Testis (tissue), 3 donors: ENCODE data around the gene SGPP2. TPM values are rescaled to one million over a fixed set of nuclear protein-coding genes. Genes with fewer than 3 reads are reported as not detected.

Experiments used
- DNase-seq: peaks from one replicate; pipeline ENCODE4 v3.0.0-alpha.2; 2019
- H3K27ac ChIP-seq, 2 donors: fragments of 200-600 bp; sonication (generic); one replicate each; pipeline ENCODE4 v1.5.1; 2019
- H3K27me3 ChIP-seq: fragments of 200-600 bp; sonication (generic); one replicate; pipeline ENCODE4 v1.5.1; 2019
- H3K36me3 ChIP-seq: fragments of 200-600 bp; sonication (generic); one replicate; pipeline ENCODE4 v1.5.1; 2017; ENCODE audit warnings: low read depth; ENCODE audit errors: missing control alignments
- H3K4me1 ChIP-seq: fragments of 200-600 bp; sonication (generic); one replicate; pipeline ENCODE4 v1.5.1; 2019
- H3K4me3 ChIP-seq, 2 donors: fragments of 200-600 bp; sonication (generic); one replicate each; pipeline ENCODE4 v1.5.1; 2017 to 2019
- H3K9me3 ChIP-seq: fragments of 200-600 bp; sonication (generic); one replicate; pipeline ENCODE4 v1.5.1; 2017
- POLR2A ChIP-seq: fragments of 450-650 bp; IDR thresholded peaks from one replicate; pipeline ENCODE4 v1.6.1; 2017; ENCODE audit warnings: antibody characterized with exemption, mild to moderate bottlenecking, moderate library complexity
- WGBS, 2 donors: methylation state at CpG; one replicate each; pipeline ENCODE4 v1.1.5; 2018; 5-methylcytosine and 5-hydroxymethylcytosine counted together
- intact Hi-C: fragments of 100-400 bp; cut with DNase I; formaldehyde crosslinking; loops from one replicate; pipeline ENCODE4 v1.15.1; 2023; ENCODE audit warnings: low total_unique reads
- polyA plus RNA-seq: library from polyadenylated mRNA; stranded (reverse); fragments of 350-450 nt; fragmentation: Illumina TruSeq; extraction: RNeasy Lipid Tissue Mini Kit (QIAGEN cat#74804); gene quantifications from one replicate; pipeline ENCODE4 v1.2.3, GENCODE V29; 2014; ENCODE audit warnings: low read depth, low replicate concordance; ENCODE audit not compliant: insufficient read depth
- total RNA-seq, 2 donors: library from RNA; depleted of rRNA; stranded (reverse); fragments of >200 nt; gene quantifications; one replicate each; pipeline ENCODE4 v1.2.3, GENCODE V29; 2016
- TF ChIP-seq, protein P1 (sequence below), 3 experiments: fragments of 450-650 bp in 2 of 3; fragments of 200-600 bp in 1 of 3; sonication (generic) in 1 of 3; IDR thresholded peaks; one replicate each; pipeline ENCODE4 v1.5.1; 2016 to 2019; ENCODE audit warnings: antibody characterized with exemption in 3 of 3, mild to moderate bottlenecking in 2 of 3, moderate library complexity in 1 of 3

The SGPP2 gene
- total and polyA plus RNA-seq, 3 donors from 2014 or later, result 3.0 to 5.9 (median 3.1) TPM

DNA sequence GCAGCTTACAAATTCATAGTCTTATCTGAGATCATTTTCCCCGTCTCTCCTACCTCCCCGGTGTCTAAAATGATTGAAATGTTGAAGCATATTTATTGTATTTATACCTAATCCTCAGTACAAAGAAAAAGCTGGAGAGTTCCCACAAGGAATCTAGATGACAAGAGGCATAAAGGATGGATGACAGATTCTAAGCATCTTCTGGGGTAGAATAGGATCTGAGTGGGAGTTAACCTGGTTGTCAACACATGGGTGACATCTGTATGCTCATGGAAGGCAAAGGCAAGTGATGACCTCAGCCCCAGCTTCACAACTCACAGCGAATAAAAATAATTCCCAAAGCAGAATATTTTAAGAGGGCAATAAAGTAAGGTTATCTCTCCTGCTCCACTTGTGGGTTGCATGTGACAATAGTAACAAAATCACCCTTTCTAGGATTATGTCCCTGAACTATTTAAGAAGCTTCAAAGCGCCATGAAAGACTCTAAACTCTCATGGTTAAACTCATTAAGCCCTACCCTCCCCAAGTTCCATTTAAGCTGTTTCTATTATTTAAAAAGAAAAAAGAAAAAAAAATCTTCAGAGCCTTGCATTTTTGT, 32.2 kb downstream of the SGPP2 start:
- no peak overlapping the region for H3K4me3 ChIP-seq
- intact Hi-C loops, result no loop called here
- WGBS, 2 donors, result 90 to 92% methylated on average over 4 of the region's 4 CpGs
- no peaks in the 10 kb centered on the region for H3K36me3 ChIP-seq
- no peaks in the 10 kb centered on the region for H3K27me3 ChIP-seq
- DNase-seq, result no peak
- H3K27ac ChIP-seq, result no peak overlapping the region
- TF ChIP-seq, protein P1, sequence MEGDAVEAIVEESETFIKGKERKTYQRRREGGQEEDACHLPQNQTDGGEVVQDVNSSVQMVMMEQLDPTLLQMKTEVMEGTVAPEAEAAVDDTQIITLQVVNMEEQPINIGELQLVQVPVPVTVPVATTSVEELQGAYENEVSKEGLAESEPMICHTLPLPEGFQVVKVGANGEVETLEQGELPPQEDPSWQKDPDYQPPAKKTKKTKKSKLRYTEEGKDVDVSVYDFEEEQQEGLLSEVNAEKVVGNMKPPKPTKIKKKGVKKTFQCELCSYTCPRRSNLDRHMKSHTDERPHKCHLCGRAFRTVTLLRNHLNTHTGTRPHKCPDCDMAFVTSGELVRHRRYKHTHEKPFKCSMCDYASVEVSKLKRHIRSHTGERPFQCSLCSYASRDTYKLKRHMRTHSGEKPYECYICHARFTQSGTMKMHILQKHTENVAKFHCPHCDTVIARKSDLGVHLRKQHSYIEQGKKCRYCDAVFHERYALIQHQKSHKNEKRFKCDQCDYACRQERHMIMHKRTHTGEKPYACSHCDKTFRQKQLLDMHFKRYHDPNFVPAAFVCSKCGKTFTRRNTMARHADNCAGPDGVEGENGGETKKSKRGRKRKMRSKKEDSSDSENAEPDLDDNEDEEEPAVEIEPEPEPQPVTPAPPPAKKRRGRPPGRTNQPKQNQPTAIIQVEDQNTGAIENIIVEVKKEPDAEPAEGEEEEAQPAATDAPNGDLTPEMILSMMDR (IDR thresholded peaks at IDR 0.05), result no peak
- TF ChIP-seq POLR2A, result no peak
- no peaks in the 10 kb centered on the region for H3K4me1 ChIP-seq
- no peaks in the 10 kb centered on the region for H3K9me3 ChIP-seq

DNA sequence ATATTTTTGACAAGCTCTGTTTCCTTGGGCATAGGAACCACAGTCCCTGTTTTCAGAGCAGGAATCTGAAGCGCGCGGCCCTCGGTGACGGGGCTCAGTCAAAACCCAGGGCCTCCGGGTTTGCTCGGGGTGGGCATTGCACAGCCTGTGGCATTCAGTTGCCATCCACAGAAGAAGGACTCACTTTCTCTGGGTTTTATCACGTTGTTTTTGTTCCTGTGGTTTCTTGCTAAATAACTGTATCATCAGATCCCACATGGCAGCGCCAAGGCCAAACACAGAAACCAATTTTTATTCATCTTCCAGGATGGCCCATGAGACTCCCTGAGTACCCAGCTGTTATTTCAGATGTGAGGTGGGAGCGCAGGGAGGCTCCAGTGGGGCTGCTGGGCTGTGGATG, 35.6 kb downstream of the SGPP2 start:
- WGBS, 2 donors, result 97 to 98% methylated on average over 10 of the region's 10 CpGs
- Histone ChIP-seq H3K9me3 (no peaks in the 10 kb centered on the region), H3K36me3 (no peaks in the 10 kb centered on the region), H3K4me3 (no peak overlapping the region), H3K27ac (no peak overlapping the region), H3K4me1 (no peaks in the 10 kb centered on the region), H3K27me3 (no peaks in the 10 kb centered on the region)
- intact Hi-C loops, result no loop called here
- no peak for DNase-seq
- TF ChIP-seq, protein P1 (IDR thresholded peaks at IDR 0.05), result no peak
- TF ChIP-seq POLR2A, result no peak

DNA sequence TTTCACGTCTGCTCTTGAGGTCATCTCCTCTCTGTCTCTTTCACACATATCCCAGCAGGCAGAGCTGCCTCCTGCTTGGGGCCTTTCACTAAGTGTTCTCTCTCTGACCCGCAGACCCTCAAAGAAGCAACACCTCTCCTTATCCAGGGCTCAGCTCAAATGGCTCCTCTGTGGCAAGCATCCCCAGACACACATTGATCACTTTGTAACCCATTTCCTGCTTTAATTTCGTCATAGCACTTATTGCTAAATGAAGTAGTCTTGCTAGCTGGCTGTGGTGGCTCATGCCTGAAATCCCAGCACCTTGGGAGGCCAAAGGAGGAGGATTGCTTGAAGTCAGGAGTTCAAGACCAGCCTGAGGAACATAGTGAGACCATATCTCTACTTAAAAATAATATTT, 41.4 kb downstream of the SGPP2 start:
- intact Hi-C loops, result no loop called here
- Histone ChIP-seq H3K27ac (no peak overlapping the region), H3K27me3 (no peaks in the 10 kb centered on the region), H3K4me1 (peaks cover 10% of the 10 kb centered on the region), H3K4me3 (no peak overlapping the region), H3K9me3 (no peaks in the 10 kb centered on the region), H3K36me3 (no peaks in the 10 kb centered on the region)
- no peak for TF ChIP-seq POLR2A
- TF ChIP-seq, protein P1 (IDR thresholded peaks at IDR 0.05), result no peak
- WGBS, 2 donors, result 60 to 69% methylated on average over 3 of the region's 3 CpGs
- DNase-seq, result no peak

DNA sequence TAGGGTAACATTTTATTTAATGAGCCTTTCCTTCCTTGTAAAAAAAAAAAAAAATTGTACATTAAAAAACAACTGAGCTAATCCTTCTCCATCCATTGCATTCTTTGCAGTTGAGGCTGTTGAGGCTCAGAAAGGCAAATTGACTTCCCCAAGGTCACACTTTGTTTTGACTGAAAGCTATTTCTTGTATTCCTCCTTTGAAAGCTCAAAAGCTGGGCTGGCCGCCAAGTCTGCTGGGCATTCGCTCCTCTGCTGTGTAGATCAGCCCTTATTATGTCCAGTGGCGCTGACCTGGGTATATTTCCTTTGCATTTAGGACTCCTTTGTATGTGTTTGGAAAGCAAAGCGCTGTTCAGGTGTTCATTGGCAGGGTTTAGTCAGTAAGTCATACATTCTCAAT, 44.0 kb downstream of the SGPP2 start:
- TF ChIP-seq, protein P1 (IDR thresholded peaks at IDR 0.05), result no peak
- no peak for TF ChIP-seq POLR2A
- H3K4me3 ChIP-seq, result no peak overlapping the region
- H3K9me3 ChIP-seq, result no peaks in the 10 kb centered on the region
- peaks cover 16% of the 10 kb centered on the region for H3K4me1 ChIP-seq
- no peaks in the 10 kb centered on the region for H3K36me3 ChIP-seq
- H3K27me3 ChIP-seq, result no peaks in the 10 kb centered on the region
- H3K27ac ChIP-seq, result no peak overlapping the region
- DNase-seq, result peak; percentile 91
- WGBS, 2 donors, result 62 to 66% methylated on average over 4 of the region's 4 CpGs
- intact Hi-C loops, result no loop called here

DNA sequence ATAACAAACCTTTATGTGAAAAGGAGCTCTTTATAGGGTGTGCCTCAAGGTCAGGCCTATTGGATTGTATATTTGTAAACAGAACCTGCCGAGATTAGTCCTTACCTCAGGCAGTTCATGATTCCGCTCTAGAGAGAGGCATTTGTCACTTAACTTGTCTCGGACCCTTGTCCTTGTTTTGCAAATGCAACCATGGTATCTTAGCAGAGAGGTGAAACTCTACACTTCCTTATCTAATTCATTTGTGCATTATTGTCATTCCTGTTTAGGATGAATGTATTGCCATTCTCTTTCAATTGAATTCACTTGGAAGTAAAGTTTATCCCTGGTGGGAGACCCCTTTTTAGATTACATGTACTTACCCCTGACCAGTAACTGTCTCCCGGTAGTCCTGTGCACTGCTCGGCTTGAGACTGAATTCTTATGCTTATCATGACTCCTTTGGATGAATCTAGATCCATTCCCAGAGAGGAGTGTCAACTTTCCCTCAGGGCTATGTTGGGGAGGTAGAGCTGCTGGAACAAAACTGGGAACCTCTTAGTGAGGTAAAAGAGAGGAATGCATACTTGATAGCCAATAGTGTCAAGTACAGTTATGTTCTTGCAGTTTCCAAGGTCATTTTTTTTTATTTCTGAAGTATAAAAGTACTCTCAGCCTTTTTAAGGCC, 46.6 kb downstream of the SGPP2 start:
- intact Hi-C loops, result no loop called here
- no peak overlapping the region for H3K4me3 ChIP-seq
- no peaks in the 10 kb centered on the region for H3K27me3 ChIP-seq
- H3K36me3 ChIP-seq, result no peaks in the 10 kb centered on the region
- no peak for TF ChIP-seq POLR2A
- TF ChIP-seq, protein P1 (IDR thresholded peaks at IDR 0.05), result no peak
- H3K4me1 ChIP-seq, result peaks cover 16% of the 10 kb centered on the region
- H3K9me3 ChIP-seq, result no peaks in the 10 kb centered on the region
- DNase-seq, result no peak
- 63 to 64% methylated on average over 5 of the region's 5 CpGs for WGBS, 2 donors
- H3K27ac ChIP-seq, result no peak overlapping the region
